KOPT-K1 (cell line): Measurements from ENCODE around the gene PREPL.
"Not testable (repeated sequence)": the region's sequence is repeated elsewhere in the genome, so short reads cannot be mapped to it uniquely, and the experiment has no call there.

Experiments
- H3K27ac ChIP-seq: fragments of 200-600 bp; sonication (generic); 2 replicates; pipeline ENCODE4 v1.5.1; 2016; ENCODE audit warnings: antibody characterized with exemption, mild to moderate bottlenecking, low read depth, low read length; ENCODE audit not compliant: poor library complexity, severe bottlenecking
- H3K36me3 ChIP-seq: fragments of 200-600 bp; sonication (generic); 2 replicates; pipeline ENCODE4 v1.5.1; 2017; ENCODE audit warnings: antibody characterized with exemption, mild to moderate bottlenecking, low read length, moderate library complexity; ENCODE audit not compliant: insufficient read depth
- H3K9me3 ChIP-seq: fragments of 200-600 bp; sonication (generic); 2 replicates; pipeline ENCODE4 v1.5.1; 2017; ENCODE audit warnings: antibody characterized with exemption, low read length, mild to moderate bottlenecking; ENCODE audit not compliant: insufficient read depth, poor library complexity, severe bottlenecking

Gene PREPL

GRCh38 chr2:44361330-44362206 lies at the start of gene PREPL, which contains the start of gene CAMKMT:
Gene PREPL, minus strand, starts transcription at chr2:44361494. Its CDS starts 15,152 bp downstream, at chr2:44346342.
Gene CAMKMT, plus strand, starts transcription at chr2:44361947.
- H3K27ac ChIP-seq = peak within 1 kb of the TSS; percentile 99
- H3K9me3 ChIP-seq = no peaks in the 10 kb centered on the region
- H3K36me3 ChIP-seq = no peaks in the 10 kb centered on the region

DNA sequence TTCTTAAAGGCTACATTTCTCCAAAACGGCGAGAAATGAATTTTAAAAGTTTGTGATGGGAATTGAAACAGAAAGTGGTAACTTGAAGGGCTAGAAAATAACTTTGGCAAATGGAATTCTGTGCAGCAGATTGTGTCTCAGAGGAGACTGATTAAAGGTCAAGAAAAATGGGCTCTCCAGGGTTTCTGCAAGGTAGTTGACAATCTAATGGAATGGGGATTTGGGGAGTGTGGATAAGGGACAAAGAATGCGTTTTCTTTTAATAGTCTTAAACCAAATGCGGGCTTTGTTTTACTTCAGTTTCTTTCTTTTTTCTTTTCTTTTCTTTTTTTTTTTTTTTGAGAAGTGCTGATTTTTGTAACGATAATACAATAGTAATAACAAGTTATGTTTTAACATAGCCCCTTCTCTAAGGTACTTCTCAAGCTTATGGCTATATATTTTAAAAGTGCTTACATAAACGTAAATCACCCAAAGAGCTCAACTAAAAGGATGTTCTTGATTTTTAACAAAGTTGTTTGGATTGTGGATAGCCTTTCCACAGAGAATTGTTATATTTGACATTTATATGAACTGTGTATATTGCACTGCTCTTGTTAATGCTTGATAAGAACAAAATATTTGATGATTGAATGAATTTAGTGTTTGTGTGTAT lies 37.1 kb upstream of the PREPL start:
- no peaks in the 10 kb centered on the region for H3K36me3 ChIP-seq
- H3K27ac ChIP-seq = no peak overlapping the region
- no peaks in the 10 kb centered on the region for H3K9me3 ChIP-seq

DNA sequence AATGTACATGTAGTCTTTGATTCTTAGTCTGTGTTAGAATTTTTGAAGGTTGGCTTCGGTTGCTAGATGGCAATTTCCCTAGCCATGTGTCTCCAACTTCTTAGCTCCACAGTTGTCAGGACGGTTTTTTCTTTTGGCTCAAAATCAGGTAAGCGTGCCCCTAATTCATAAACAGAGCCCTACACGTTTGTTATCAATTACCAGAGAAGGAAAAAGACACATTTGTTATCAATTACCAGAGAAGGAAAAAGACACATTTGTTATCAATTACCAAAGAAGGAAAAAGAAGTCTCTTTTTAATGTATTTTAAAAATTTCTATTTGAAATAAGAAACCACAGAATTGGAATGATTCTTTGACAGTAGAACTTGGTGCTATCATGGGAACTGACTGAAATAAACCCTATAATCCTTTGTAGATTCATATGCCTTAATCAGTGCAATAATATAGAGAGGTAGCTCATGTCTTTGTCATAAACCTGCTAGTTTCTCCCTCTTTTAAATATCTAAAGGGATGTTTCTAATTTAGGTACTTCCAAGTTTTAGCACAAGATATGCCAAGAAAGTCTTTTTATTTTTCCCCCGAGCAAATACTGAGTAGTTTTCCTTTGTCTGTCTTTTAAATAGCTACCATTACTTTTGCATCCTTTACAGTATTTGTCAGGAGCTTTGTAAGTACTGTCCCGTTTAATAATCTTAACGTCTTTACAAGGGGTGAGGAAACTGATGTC lies 36.3 kb upstream of the PREPL start:
- no peaks in the 10 kb centered on the region for H3K9me3 ChIP-seq
- no peak overlapping the region for H3K27ac ChIP-seq
- H3K36me3 ChIP-seq = no peaks in the 10 kb centered on the region

GRCh38 chr2:44392338-44392943 lies 31.1 kb upstream of the PREPL start:
- H3K27ac ChIP-seq = no peak overlapping the region
- H3K36me3 ChIP-seq = no peaks in the 10 kb centered on the region
- no peaks in the 10 kb centered on the region for H3K9me3 ChIP-seq

DNA sequence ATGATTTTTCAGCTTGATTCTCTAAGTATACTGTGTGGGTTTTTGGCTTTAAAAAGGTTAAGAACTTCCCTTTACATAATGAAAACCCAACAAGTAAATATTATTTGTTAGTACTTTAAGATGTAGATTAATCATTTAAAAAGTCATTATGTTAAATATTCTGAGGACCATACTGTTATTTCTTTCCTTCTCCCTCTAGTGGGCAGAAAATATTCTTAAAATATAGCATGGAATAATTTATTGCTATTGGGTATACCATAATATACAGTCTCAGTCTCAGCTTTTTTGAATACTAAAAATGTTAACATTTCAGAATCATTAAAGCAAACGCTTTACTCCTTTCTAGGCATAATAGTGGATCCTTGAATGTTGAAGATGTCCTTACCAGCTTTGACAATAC lies 28.6 kb upstream of the PREPL start:
- H3K9me3 ChIP-seq = peaks cover 4% of the 10 kb centered on the region
- H3K36me3 ChIP-seq = no peaks in the 10 kb centered on the region
- H3K27ac ChIP-seq = no peak overlapping the region

- Histone ChIP-seq H3K9me3 (peaks cover 8% of the 10 kb centered on the region), H3K36me3 (no peaks in the 10 kb centered on the region), H3K27ac (no peak overlapping the region)
Observed at GRCh38 chr2:44388877-44389276, 27.6 kb upstream of the PREPL start.

DNA sequence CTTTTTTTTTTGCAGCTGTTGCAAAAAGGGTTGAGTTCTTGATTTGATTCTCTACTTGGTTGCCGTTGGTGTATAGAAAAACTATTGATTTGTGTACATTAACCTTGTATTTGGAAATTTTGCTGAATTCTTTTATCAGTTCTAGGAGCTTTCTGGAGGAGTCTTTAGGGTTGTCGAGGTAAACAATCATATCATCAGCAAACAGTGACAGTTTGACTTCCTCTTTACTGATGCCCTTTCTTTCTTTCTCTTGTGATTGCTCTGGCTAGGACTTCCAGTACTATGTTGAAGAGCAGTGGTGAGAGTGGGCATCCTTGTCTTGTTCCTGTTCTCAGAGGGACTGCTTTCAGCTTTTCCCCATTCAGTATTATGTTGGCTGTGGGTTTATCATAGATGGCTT lies 23.9 kb upstream of the PREPL start:
- H3K36me3 ChIP-seq, H3K9me3 ChIP-seq, H3K27ac ChIP-seq: not testable (repeated sequence)

DNA sequence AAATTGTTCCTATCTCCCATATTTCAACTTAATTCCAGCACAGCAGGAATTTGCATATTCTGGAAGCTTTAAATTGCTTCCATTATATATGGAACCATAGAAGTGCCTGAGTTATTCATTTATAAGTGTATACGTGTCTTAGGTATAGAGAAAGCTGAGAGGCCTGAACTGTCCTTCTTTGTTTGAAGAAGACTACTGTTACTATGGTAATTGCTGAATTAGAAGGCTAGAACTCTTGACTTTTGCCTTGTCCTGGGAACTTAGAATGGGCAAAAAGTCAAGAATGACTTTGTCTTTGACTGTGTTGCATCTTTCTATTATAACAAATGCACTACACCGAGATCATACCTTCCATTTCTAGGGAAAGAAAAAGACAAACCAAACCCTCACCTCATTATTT lies 16.2 kb upstream of the PREPL start:
- Histone ChIP-seq H3K27ac (no peak overlapping the region), H3K9me3 (no peaks in the 10 kb centered on the region), H3K36me3 (no peaks in the 10 kb centered on the region; the same call in 1 of the 2 replicates)

GRCh38 chr2:44372246-44372645 lies 11.0 kb upstream of the PREPL start:
- Histone ChIP-seq H3K9me3 (no peaks in the 10 kb centered on the region), H3K27ac (no peak overlapping the region), H3K36me3 (no peaks in the 10 kb centered on the region; the same call in 1 of the 2 replicates)

- Histone ChIP-seq H3K9me3 (no peaks in the 10 kb centered on the region), H3K36me3 (no peaks in the 10 kb centered on the region; the same call in 1 of the 2 replicates), H3K27ac (no peak overlapping the region)
Observed at GRCh38 chr2:44371445-44371844, 10.2 kb upstream of the PREPL start.

DNA sequence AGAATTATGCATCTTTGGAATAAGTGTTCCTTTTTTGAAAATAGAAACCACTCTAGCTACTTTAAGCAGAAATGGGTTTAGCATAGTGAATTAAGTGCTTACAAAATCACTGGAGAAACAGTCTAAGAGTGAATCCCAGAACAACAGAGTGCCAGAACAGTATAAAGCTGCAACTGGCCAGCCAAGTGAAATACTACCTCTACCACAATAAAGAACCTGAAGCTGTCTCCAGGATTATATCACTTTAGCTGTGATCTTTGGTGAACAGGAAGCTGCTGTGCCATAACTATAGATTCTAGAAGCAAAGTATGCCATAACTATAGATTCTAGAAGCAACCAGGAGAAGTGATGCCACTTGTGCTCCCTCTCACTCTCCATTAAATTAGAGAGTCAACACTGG lies 8.1 kb upstream of the PREPL start:
- H3K27ac ChIP-seq = no peak overlapping the region
- no peaks in the 10 kb centered on the region for H3K9me3 ChIP-seq
- no peaks in the 10 kb centered on the region for H3K36me3 ChIP-seq

- H3K9me3 ChIP-seq = no peaks in the 10 kb centered on the region
- H3K27ac ChIP-seq = no peak overlapping the region
- no peaks in the 10 kb centered on the region for H3K36me3 ChIP-seq
Observed at GRCh38 chr2:44367591-44367990, 6.3 kb upstream of the PREPL start.

GRCh38 chr2:44364604-44365003 lies 3.3 kb upstream of the PREPL start:
- Histone ChIP-seq H3K36me3 (no peaks in the 10 kb centered on the region), H3K27ac (no peak overlapping the region), H3K9me3 (no peaks in the 10 kb centered on the region)

DNA sequence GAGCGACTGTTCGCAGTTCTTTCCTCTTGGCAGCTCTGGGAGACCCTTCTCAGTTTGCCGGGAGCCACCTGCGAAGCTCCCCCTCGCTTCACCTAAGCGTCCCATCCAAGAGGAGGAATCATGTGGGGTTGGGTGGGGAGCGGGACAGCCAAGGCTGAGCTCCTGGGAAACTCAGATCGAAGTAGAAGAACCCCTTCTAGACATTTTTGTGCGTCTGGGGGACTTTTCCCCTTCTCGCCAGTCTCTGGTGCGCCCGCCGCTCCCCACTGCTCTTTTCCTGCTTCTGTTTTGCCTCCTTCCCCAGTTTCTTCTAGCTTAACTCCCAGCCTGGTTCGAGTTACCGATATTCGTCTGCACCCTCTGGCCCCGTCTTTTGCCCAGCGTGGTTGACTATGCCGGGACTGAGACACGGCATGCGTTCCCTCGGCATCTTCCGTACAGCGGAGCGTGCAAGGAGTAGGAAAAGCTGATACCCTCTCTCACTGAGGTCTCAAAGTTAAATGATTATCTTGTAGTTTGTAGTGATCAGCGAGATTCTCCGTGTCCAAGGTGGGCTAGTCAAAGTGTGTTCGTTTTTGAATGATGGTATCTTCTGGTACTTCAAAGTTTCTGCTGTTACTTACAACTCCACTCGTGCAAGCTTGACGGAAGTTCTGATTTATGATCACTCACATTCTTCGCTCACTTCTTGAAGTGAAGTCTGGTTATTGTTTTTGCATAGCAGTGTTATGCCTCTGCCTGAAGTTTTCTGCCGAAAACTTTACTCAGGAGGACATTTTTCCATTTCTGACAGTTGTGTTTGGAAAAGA lies 1.1 kb upstream of the PREPL start:
- peak overlapping the region; percentile 99 for H3K27ac ChIP-seq
- H3K9me3 ChIP-seq = no peaks in the 10 kb centered on the region
- H3K36me3 ChIP-seq = no peaks in the 10 kb centered on the region
